GM18951 (cell line): ENCODE data around the gene GPR146.

Experiments
- POLR2A ChIP-seq: IDR thresholded peaks from 4 replicates; pipeline ENCODE4 v1.6.1; 2011; ENCODE audit warnings: mild to moderate bottlenecking; ENCODE audit not compliant: insufficient read length, insufficient read depth; ENCODE audit errors: extremely low read depth
- in situ Hi-C: fragments of 300-500 bp; cut with MboI; formaldehyde crosslinking; loops from one replicate; pipeline ENCODE4 v1.12.0; 2022; ENCODE audit warnings: low sequenced_read_pairs, mixed read lengths, inconsistent platforms; ENCODE audit not compliant: unreplicated experiment

The GPR146 gene

DNA sequence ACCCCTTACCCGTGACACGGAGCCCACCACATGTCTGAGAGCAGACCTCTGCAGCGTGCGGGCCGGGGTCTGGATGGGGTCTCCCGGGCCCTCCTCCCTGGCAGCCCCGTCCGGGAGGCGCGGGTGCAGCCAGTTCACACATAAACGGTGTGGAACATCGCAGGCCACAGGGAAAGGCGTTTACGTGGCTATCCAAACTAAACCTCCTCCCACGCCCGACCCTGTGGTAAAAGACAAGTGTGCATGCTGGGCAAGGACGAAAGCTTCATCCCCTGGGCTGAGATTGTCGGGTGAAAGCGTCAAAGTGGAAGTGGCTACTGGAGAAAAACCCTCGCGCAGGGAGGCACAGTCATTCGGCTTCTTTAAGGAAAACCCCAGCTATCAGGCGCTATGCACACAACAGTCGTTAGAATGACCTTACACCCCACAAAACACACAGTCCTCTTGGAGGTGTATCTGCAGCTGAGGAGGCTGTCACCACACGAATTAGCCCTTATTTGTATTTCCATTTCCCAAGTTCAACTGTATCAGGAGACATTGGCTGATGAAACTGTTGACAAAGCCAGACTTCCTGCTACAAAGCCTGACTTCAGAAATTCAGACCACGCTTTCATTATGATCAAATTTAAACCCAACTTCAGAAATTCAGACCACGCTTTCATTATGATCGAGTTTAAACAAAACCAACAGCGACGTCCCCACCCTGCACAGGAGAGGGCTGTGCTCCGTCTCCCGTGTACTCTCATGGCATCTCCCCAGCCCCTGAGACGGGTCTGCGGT is 58.9 kb downstream of the GPR146 start:
- in situ Hi-C loops = no loop called here

DNA sequence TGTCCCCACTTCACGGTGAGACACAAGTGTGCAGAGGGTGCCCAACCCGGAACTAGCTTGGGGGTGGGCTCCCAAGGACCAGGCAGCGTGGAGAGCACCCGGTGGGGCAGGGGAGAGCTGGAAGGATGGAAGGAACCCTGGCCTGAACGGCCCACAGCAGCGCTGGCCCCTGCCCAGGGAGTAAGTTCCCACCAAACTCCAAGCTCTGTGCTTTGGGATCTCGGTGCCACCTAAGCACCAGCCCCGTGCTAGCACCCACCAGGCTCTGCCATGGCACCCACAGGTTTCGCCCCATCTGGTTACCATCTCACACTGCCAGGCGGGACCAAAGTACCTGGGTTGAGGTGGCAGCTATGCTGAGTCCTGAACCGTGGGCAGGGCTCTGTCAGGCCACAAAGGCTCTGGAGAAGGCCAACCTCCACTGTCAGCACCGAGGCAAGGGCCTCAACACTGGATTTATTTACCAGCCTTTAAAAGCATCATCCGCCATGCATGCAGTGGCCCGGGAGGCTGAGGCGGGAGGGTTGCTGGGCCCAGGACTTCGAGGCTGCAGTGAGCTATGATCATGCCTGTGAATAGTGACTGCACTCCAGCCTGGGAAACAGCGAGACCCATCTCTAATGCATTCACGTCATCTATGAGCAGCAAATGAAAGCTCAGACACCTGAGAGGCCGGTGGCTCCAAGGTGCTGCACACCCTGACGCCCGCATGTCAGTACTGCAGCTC is 59.6 kb downstream of the GPR146 start:
- no peak for TF ChIP-seq POLR2A
- in situ Hi-C loops = no loop called here

More for the DNA sequence above, 58.9 kb downstream of the GPR146 start:
- peak; percentile 22 for TF ChIP-seq POLR2A

DNA sequence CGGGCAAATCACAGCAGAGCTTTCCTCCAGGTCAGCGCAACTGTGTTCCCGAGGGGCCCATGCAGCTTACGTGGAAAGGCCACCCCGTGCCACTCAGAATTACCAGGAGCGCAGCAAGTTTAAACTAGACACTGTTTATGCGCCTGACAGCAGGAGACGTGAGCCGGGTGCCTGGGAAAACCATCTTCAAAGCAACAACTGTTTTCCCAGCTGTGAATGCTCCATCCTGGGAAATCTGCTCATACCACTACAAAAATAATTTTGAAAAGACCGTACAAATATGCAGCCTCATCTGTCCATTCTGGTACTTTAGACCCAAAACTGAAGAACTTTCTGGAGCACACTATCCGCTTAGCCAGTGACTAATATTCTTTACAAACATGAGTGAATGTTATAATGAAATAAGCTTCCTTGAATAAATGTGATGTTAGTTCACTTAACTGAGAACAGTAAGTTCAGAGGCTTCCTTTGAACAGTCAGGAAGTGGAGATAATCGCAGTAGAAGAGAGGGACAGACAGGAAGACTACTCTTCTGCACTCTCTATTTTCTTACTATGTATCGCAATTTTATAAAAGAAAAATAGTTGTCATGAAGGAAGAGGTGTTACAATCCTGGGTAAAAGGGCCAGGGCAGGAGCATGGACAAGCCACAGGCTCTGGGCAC is 60.3 kb downstream of the GPR146 start:
- in situ Hi-C loops = no loop called here
- no peak for TF ChIP-seq POLR2A

DNA sequence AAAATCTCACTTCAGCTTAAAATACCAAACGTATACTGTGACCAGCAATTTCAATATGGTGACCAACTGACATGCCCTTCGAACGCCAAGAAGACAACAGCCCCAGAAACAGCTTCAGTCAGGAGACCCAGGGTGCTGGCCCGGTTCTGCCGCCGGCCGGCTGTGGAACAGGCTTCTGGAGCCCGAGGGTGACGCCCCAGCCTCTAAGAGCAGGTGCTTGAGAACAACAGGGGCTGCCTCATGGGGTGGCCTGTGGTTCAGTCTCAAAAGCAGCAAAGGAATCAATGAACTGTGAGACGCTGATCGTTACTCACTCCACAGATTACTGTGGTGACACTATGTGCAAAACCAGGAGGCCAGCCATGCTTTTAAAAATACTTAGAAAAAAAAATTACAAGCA is 60.8 kb downstream of the GPR146 start:
- in situ Hi-C loops = no loop called here
- no peak for TF ChIP-seq POLR2A

DNA sequence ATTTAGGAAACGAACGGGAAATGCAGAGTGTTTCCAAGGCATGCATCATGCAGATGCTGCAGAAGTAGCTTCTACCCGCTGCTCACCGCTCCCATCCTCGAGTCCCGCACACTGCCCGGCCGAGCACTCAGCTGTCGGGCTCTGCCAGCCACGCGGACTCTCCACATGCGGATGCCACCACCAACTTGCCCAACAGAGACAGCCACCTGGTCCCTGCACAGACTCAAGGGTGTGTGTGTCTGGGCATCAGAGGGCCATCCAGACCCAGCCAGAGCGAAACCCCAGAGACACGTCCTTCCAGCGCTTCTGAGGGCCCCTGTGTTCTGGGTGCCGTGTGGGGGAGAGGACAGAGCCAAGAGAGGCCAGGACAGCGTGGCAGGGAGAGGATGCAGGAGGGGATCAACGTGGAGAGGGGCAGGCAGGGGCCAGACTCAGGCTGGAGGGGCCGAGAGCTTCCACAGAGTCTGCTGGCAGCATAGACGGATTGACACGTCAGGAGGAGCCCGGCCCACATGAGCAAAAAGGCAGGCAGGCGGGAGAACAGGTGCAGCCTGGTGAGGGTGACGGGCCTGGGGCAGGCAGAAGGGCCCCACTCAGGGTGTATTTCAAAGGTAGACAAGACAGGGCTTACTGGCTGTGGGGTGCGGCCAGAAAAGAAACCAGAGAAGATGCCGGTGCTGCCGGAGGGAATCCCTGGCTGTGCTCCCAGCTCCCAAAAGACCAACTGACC is 61.9 kb downstream of the GPR146 start:
- TF ChIP-seq POLR2A = no peak
- in situ Hi-C loops = no loop called here

DNA sequence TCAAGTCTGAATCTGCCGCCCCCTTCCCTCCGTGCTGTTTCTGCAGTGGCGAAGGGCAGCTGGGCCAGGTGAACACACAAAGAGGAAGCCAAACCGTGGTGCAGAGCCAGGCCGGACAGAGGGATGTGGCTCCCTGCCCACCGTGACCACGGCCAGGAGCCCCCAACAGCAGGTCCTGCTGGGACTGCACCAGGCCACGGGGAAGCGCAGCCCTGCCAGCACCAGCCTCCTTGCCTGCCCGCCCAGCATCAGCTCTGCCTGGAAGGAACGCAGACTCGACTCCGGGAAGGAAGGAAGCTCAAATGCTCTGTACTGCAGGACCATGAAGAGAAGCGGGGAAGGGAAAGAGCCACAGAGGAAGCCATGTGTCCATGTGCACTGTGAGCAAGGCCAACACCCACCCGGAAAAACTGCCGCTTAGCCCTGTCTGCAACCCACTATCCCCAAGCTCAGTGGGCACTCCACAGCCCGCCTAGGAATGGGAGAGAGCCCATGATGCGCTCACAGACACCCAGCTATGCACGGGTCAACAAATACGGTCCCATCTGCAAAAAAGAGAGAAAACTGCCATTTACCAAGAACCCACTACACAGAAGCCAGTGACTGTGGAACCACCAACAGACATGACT is 62.6 kb downstream of the GPR146 start:
- TF ChIP-seq POLR2A = no peak
- in situ Hi-C loops = no loop called here

DNA sequence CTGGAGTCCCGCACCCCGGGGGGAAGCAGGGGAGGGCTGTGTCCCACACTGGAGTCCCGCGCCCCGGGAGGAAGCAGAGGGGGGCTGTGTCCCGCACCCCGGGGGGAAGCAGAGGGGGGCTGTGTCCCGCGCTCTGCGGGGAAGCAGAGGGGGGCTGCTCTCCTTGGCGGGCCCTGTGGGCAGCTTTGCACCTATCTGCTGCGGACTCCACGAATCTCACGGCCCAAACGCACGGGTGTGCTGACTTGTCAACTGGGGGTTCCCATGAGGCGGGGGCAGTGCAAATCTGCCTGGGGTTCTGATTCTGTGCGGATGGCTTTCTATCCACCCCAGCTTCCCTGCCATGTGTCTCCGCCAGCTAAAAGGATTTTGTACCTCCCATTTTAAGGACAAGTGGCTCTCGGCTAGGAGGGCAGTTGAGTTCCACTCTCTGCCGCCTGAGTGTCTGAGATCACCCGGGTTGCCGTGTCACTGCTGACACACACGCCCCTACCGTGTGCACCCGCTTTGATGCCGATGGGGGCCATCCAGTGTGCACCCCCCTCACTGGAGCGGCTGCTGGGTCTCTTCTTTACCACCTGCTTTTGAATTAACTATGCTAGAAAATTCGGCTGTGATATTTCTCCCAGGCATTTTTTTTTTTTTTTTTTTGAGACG is 64.0 kb downstream of the GPR146 start:
- in situ Hi-C loops = no loop called here
- no peak for TF ChIP-seq POLR2A
